Measurements from ENCODE around the gene CLNK. TPM values are rescaled to one million over a fixed set of nuclear protein-coding genes. Genes with fewer than 3 reads are reported as not detected.

The CLNK gene
- total and polyA plus RNA-seq, 2 of the 8 experiments (the other 6 are each of a cell fraction or from before 2014, with no cell fraction given), result not detected

- H2BK5ac ChIP-seq (ENCODE audit: low read depth, low read length), result no peak overlapping the region
- no peak for FAIRE-seq
- CTCF ChIA-PET (ENCODE audit: partially characterized antibody), result interaction anchor here (1.2 kb wide), 1 partner anchor 12 kb away, joined by 3 read pairs; no protein-coding TSS in a partner anchor
- no peak for DNase-seq (ENCODE audit: low read depth in 1 of 2, low spot score in 2 of 2)
- no peak overlapping the region for H4K5ac ChIP-seq (ENCODE audit: insufficient read length, low read depth, low read length)
- POLR2A ChIA-PET (ENCODE audit: partially characterized antibody), result no interaction called here
- H3K4me1 ChIP-seq (replicated peaks in 1 of 4; ENCODE audit: control insufficient read depth in 3 of 4, insufficient read depth in 4 of 4, low read length in 3 of 4), result no peaks in the 10 kb centered on the region
- no peak overlapping the region for H3K14ac ChIP-seq (ENCODE audit: insufficient read length)
- no peak overlapping the region for H3K56ac ChIP-seq (replicated peaks; ENCODE audit: insufficient read length, low read depth, low read length)
- no peak overlapping the region for H2BK20ac ChIP-seq (ENCODE audit: low read length)
- no peak overlapping the region for H3K18ac ChIP-seq (ENCODE audit: extremely low read depth, low read length)
- H4K91ac ChIP-seq (replicated peaks; ENCODE audit: insufficient read length, low read length), result no peak overlapping the region
- no peaks in the 10 kb centered on the region for H3K23me2 ChIP-seq (ENCODE audit: low read depth, low read length)
- no peak overlapping the region for H4K8ac ChIP-seq (ENCODE audit: extremely low read depth, insufficient read depth, low read length)
- no peak overlapping the region for H3K23ac ChIP-seq (ENCODE audit: insufficient read length)
- no peak overlapping the region for H2BK120ac ChIP-seq (replicated peaks; ENCODE audit: low read depth, low read length)
- no peaks in the 10 kb centered on the region for H3K27me3 ChIP-seq (replicated peaks in 1 of 4; ENCODE audit: control insufficient read depth in 3 of 4, extremely low read depth in 1 of 4, insufficient read depth in 3 of 4, low read length in 3 of 4)
- H3K9me3 ChIP-seq (ENCODE audit: insufficient read depth in 2 of 2, low read depth in 1 of 2, low read length in 1 of 2), result no peaks in the 10 kb centered on the region
- H4K20me1 ChIP-seq (replicated peaks in 1 of 2; ENCODE audit: control insufficient read depth in 1 of 2, insufficient read depth in 2 of 2, low read length in 2 of 2), result no peaks in the 10 kb centered on the region
- no peak overlapping the region for H3K9ac ChIP-seq (replicated peaks in 1 of 4; ENCODE audit: extremely low read depth in 1 of 4, low read depth in 3 of 4, low read length in 3 of 4)
- H3K4me3 ChIP-seq (ENCODE audit: extremely low read depth in 1 of 4, insufficient read depth in 2 of 4, low read depth in 3 of 4, low read length in 4 of 4), result no peak overlapping the region
- no peak overlapping the region for H2BK15ac ChIP-seq (ENCODE audit: low read length)
- H2BK12ac ChIP-seq (ENCODE audit: low read depth, low read length), result no peak overlapping the region
- no peak overlapping the region for H3K27ac ChIP-seq (ENCODE audit: low read depth, low read length)
- no peaks in the 10 kb centered on the region for H3K79me1 ChIP-seq (ENCODE audit: low read depth, low read length)
- H3K4me2 ChIP-seq (ENCODE audit: insufficient read depth in 1 of 2, low read depth in 2 of 2, low read length in 2 of 2), result no peak overlapping the region
- WGBS, 2 experiments (ENCODE audit: extremely low coverage in 1 of 2, insufficient coverage in 1 of 2, insufficient read length in 1 of 2, insufficient replicate concordance in 2 of 2, low coverage in 1 of 2, low lambda C conversion rate in 2 of 2, missing lambda C conversion rate in 1 of 2), result 78% methylated on average over 3 of the region's 3 CpGs; no CpG with 5 or more reads in 1 of the 2 experiments
- no peaks in the 10 kb centered on the region for H3K79me2 ChIP-seq (ENCODE audit: control insufficient read depth in 1 of 2, insufficient read depth in 2 of 2, low read length in 2 of 2)
- no peak overlapping the region for H3K4ac ChIP-seq (replicated peaks; ENCODE audit: insufficient read length, low read depth, low read length)
- no peak overlapping the region for H2AK5ac ChIP-seq (ENCODE audit: low read depth, low read length)
- H3K36me3 ChIP-seq (ENCODE audit: control insufficient read depth in 2 of 4, insufficient read depth in 4 of 4, low read length in 3 of 4), result no peaks in the 10 kb centered on the region
- no peak overlapping the region for H2AFZ ChIP-seq (ENCODE audit: low read length)
- TF ChIP-seq SP2 (IDR thresholded peaks at IDR 0.05; ENCODE audit: low read length), result no peak
- TF ChIP-seq TAF7 (optimal IDR thresholded peaks at IDR 0.05; ENCODE audit: borderline replicate concordance, low read depth, low read length), result no peak
These were observed 72.9 kb downstream of the CLNK start for GRCh38 chr4:10611673-10612072.
